DND-41 (cell line): ENCODE data around the gene C1orf35.

Experiments used
- ATAC-seq: fragments of 200-7000 bp; cut with Tn5 transposase; 3 replicates; pipeline ENCODE4 v1.9.1; 2021; ENCODE audit warnings: low read depth; ENCODE audit not compliant: insufficient read depth
- DNase-seq: peaks from one replicate; pipeline ENCODE4 v3.0.0-alpha.2; 2020
- H2AFZ ChIP-seq: 2 replicates; pipeline ENCODE4 v1.6.0; 2012; ENCODE audit warnings: low read depth, low read length
- H3K27ac ChIP-seq: 2 replicates; pipeline ENCODE4 v1.5.1; 2012; ENCODE audit warnings: low read length, inconsistent platforms
- H3K27me3 ChIP-seq: fragments of 200-600 bp; sonication (generic); 2 replicates; pipeline ENCODE4 v1.6.0; 2012; ENCODE audit warnings: low read length, mild to moderate bottlenecking, inconsistent platforms; ENCODE audit not compliant: insufficient read depth, poor library complexity
- H3K36me3 ChIP-seq: 2 replicates; pipeline ENCODE4 v1.5.1; 2012; ENCODE audit warnings: low read length, inconsistent platforms; ENCODE audit not compliant: insufficient read depth
- H3K4me1 ChIP-seq: 2 replicates; pipeline ENCODE4 v1.5.1; 2012; ENCODE audit warnings: mild to moderate bottlenecking, low read length; ENCODE audit not compliant: insufficient read depth
- H3K4me2 ChIP-seq: 2 replicates; pipeline ENCODE4 v1.6.0; 2012; ENCODE audit warnings: mild to moderate bottlenecking, moderate library complexity, low read length, inconsistent platforms; ENCODE audit not compliant: insufficient read depth
- H3K4me3 ChIP-seq, 2 experiments: fragments of 200-600 bp in 1 of 2; shearing (Covaris generic) in 1 of 2; 2 replicates each; pipeline ENCODE4 v1.5.1; 2012 to 2016; ENCODE audit warnings: inconsistent platforms in 2 of 2, low read length in 2 of 2, mild to moderate bottlenecking in 2 of 2, low read depth in 1 of 2, moderate library complexity in 1 of 2
- H3K79me2 ChIP-seq: 2 replicates; pipeline ENCODE4 v1.6.0; 2012; ENCODE audit warnings: low read length, inconsistent platforms; ENCODE audit not compliant: insufficient read depth
- H3K9ac ChIP-seq: 2 replicates; pipeline ENCODE4 v1.6.0; 2012; ENCODE audit warnings: low read depth, mild to moderate bottlenecking, inconsistent platforms, low read length, moderate library complexity
- H3K9me3 ChIP-seq: 2 replicates; pipeline ENCODE4 v1.5.1; 2012; ENCODE audit warnings: low read length, moderate library complexity, mild to moderate bottlenecking, inconsistent platforms; ENCODE audit not compliant: insufficient read depth, severe bottlenecking
- H4K20me1 ChIP-seq: 2 replicates; pipeline ENCODE4 v1.6.0; 2012; ENCODE audit warnings: low read length; ENCODE audit not compliant: insufficient read depth
- CTCF ChIP-seq: IDR thresholded peaks from 2 replicates; pipeline ENCODE4 v1.5.1; 2012; ENCODE audit warnings: borderline replicate concordance, low read length, moderate library complexity, mild to moderate bottlenecking; ENCODE audit not compliant: poor library complexity, severe bottlenecking; ENCODE audit errors: extremely low read depth
- EZH2 ChIP-seq: IDR thresholded peaks from 3 replicates; pipeline ENCODE4 v1.6.1; 2012; ENCODE audit warnings: borderline replicate concordance, low read depth, mild to moderate bottlenecking, moderate library complexity, low read length, inconsistent platforms; ENCODE audit not compliant: severe bottlenecking

The C1orf35 gene

GRCh38 chr1:228101994-228102790 lies 933 bp downstream of the C1orf35 start:
- no peak overlapping the region; the same call in 1 of the 2 replicates for H2AFZ ChIP-seq
- peak overlapping the region; percentile 62 to 95; a peak in 3 of 4 replicates for H3K4me3 ChIP-seq
- peak overlapping the region; percentile 78 for H3K9ac ChIP-seq
- peak; percentile 37 for ATAC-seq
- no peak for TF ChIP-seq EZH2
- peak; percentile 51 for TF ChIP-seq CTCF
- H3K27ac ChIP-seq, result peak overlapping the region; percentile 53; the same call in 1 of the 2 replicates
- H3K9me3 ChIP-seq, result no peaks in the 10 kb centered on the region
- peaks cover 48% of the 10 kb centered on the region for H4K20me1 ChIP-seq
- H3K36me3 ChIP-seq, result peaks cover 58% of the 10 kb centered on the region
- H3K4me1 ChIP-seq, result peaks cover 40% of the 10 kb centered on the region
- H3K4me2 ChIP-seq, result peak overlapping the region; percentile 73
- no peaks in the 10 kb centered on the region for H3K27me3 ChIP-seq
- peaks cover 64% of the 10 kb centered on the region for H3K79me2 ChIP-seq
- peak; percentile 64 for DNase-seq

GRCh38 chr1:228101614-228101993 lies 1.5 kb downstream of the C1orf35 start:
- no peak overlapping the region for H3K27ac ChIP-seq

GRCh38 chr1:228100822-228101613 lies 2.1 kb downstream of the C1orf35 start:
- H4K20me1 ChIP-seq, result peaks cover 60% of the 10 kb centered on the region

More at GRCh38 chr1:228101614-228101993, 1.5 kb downstream of the C1orf35 start:
- peaks cover 70% of the 10 kb centered on the region for H3K79me2 ChIP-seq
- peaks cover 40% of the 10 kb centered on the region for H3K4me1 ChIP-seq
- H2AFZ ChIP-seq, result no peak overlapping the region
- no peak for ATAC-seq
- no peaks in the 10 kb centered on the region for H3K27me3 ChIP-seq
- peak overlapping the region; percentile 73 for H3K4me2 ChIP-seq
- no peaks in the 10 kb centered on the region for H3K9me3 ChIP-seq
- no peak for DNase-seq
- peak overlapping the region in 1 of 2 experiments; percentile 95; a peak in 3 of 4 replicates for H3K4me3 ChIP-seq
- H3K9ac ChIP-seq, result peak overlapping the region; percentile 78
- peaks cover 59% of the 10 kb centered on the region for H3K36me3 ChIP-seq
- peaks cover 54% of the 10 kb centered on the region for H4K20me1 ChIP-seq
- TF ChIP-seq EZH2, result no peak
- TF ChIP-seq CTCF, result no peak

More at GRCh38 chr1:228100822-228101613, 2.1 kb downstream of the C1orf35 start:
- Histone ChIP-seq H2AFZ (no peak overlapping the region), H3K27me3 (no peaks in the 10 kb centered on the region), H3K9ac (no peak overlapping the region), H3K36me3 (peaks cover 59% of the 10 kb centered on the region), H3K4me3 (no peak overlapping the region), H3K27ac (no peak overlapping the region; the same call in 1 of the 2 replicates), H3K79me2 (peaks cover 76% of the 10 kb centered on the region), H3K9me3 (no peaks in the 10 kb centered on the region), H3K4me2 (peak overlapping the region; percentile 73), H3K4me1 (peaks cover 42% of the 10 kb centered on the region)
- DNase-seq, result no peak
- TF ChIP-seq EZH2 (no peak), CTCF (no peak)
- ATAC-seq, result no peak
